ENCODE measurements around the gene LRBA. TPM values are rescaled to one million over a fixed set of nuclear protein-coding genes. Genes with fewer than 3 reads are reported as not detected.

Gene LRBA
- total and polyA plus RNA-seq, 9 of the 15 experiments (the other 6 are each of a cell fraction or from before 2014, with no cell fraction given), result 24.2 to 88.7 (median 59.7) TPM

GRCh38 chr4:150710770-150711375 is 304.2 kb downstream of the LRBA start:
- no peak overlapping the region for H3K27ac ChIP-seq (ENCODE audit: extremely low read depth, low read depth, low read length)
- in situ Hi-C loops (cut with MboI) (no loop called here), intact Hi-C loops (cut with micrococcal nuclease) (no loop called here)
- no peaks in the 10 kb centered on the region for H3K4me1 ChIP-seq (replicated peaks in 1 of 2; ENCODE audit: control insufficient read depth in 2 of 2, insufficient read depth in 2 of 2, low read length in 2 of 2)
- H3K4me3 ChIP-seq, result no peak overlapping the region
- no peaks in the 10 kb centered on the region for H3K79me2 ChIP-seq (ENCODE audit: control insufficient read depth, insufficient read depth, low read length)
- H3K36me3 ChIP-seq (ENCODE audit: control insufficient read depth, insufficient read depth, low read length), result no peaks in the 10 kb centered on the region
- ATAC-seq (no peak), FAIRE-seq (no peak), DNase-seq (ENCODE audit: extremely low read depth in 1 of 4, low spot score in 3 of 4) (no peak)
- H3K9me1 ChIP-seq (ENCODE audit: control insufficient read depth, insufficient read depth, low read length), result no peaks in the 10 kb centered on the region
- H3K9ac ChIP-seq (ENCODE audit: insufficient read depth in 1 of 2, low read depth in 2 of 2, low read length in 2 of 2), result no peak overlapping the region
- no peaks in the 10 kb centered on the region for H3K27me3 ChIP-seq (ENCODE audit: control insufficient read depth in 2 of 2, insufficient read depth in 2 of 2, low read length in 2 of 2)
- TF ChIP-seq ZNF217 (CRISPR knock-in tag; IDR thresholded peaks at IDR 0.05), result no peak
- no peak for TF ChIP-seq SIN3B (IDR thresholded peaks at IDR 0.05; ENCODE audit: low read depth)
- TF ChIP-seq, protein P1, sequence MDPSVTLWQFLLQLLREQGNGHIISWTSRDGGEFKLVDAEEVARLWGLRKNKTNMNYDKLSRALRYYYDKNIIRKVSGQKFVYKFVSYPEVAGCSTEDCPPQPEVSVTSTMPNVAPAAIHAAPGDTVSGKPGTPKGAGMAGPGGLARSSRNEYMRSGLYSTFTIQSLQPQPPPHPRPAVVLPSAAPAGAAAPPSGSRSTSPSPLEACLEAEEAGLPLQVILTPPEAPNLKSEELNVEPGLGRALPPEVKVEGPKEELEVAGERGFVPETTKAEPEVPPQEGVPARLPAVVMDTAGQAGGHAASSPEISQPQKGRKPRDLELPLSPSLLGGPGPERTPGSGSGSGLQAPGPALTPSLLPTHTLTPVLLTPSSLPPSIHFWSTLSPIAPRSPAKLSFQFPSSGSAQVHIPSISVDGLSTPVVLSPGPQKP (CRISPR knock-in tag; IDR thresholded peaks at IDR 0.05), result no peak
- TF ChIP-seq CBX2 (IDR thresholded peaks at IDR 0.05; ENCODE audit: insufficient read depth, low read length, poor library complexity, severe bottlenecking), result no peak
- no peak for TF ChIP-seq ZBTB8A (IDR thresholded peaks at IDR 0.05; ENCODE audit: partially characterized antibody)
- TF ChIP-seq ZNF589 (CRISPR knock-in tag; IDR thresholded peaks at IDR 0.05; ENCODE audit: low read depth), result no peak
- TF ChIP-seq ZBTB1 (CRISPR knock-in tag; IDR thresholded peaks at IDR 0.05; ENCODE audit: borderline replicate concordance, low read depth), result no peak
- TF ChIP-seq MED1 (CRISPR knock-in tag; IDR thresholded peaks at IDR 0.05; ENCODE audit: borderline replicate concordance), result no peak
- TF ChIP-seq SMAD1 (IDR thresholded peaks at IDR 0.05; ENCODE audit: low read depth, low read length, partially characterized antibody), result no peak
- no peak for TF ChIP-seq RBM34 (IDR thresholded peaks at IDR 0.05; ENCODE audit: borderline replicate concordance, insufficient read depth, low read length)
- no peak for TF ChIP-seq NR2C1 (IDR thresholded peaks at IDR 0.05)
- TF ChIP-seq NR2C1 (tag; IDR thresholded peaks at IDR 0.05), result no peak
- no peak for TF ChIP-seq ZNF444 (CRISPR knock-in tag; IDR thresholded peaks at IDR 0.05)
- TF ChIP-seq YBX1 (IDR thresholded peaks at IDR 0.05), result no peak
- no peak overlapping the region for H3K4me2 ChIP-seq (ENCODE audit: insufficient read depth, low read length)
- BruUV-seq (replicated peaks), result no TSS peak
- WGBS (ENCODE audit: insufficient coverage, low coverage, missing lambda C conversion rate), result 76% methylated on average over 4 of the region's 4 CpGs
- H3K9me3 ChIP-seq (replicated peaks; ENCODE audit: control insufficient read depth, insufficient read depth, low read depth, low read length), result no peaks in the 10 kb centered on the region
- ChIA-PET POLR2A (interaction anchor here (0.9 to 1.3 kb wide), 2 partner anchors 12 to 195 kb away, joined by 3 to 6 read pairs; no protein-coding TSS in a partner anchor), CTCF (ENCODE audit: low intra/inter-chr PET ratio) (no interaction called here)
- no peak overlapping the region for H2AFZ ChIP-seq (ENCODE audit: low read depth, low read length)
- H4K20me1 ChIP-seq (replicated peaks; ENCODE audit: control insufficient read depth, insufficient read depth, low read length), result no peaks in the 10 kb centered on the region

All from K562 (cell line).